D341Med (cell line): ENCODE results near the gene FKBP15.
"Not testable (repeated sequence)": the region's sequence is repeated elsewhere in the genome, so short reads cannot be mapped to it uniquely, and the experiment has no call there.

Source experiments
- DNase-seq: peaks from one replicate; pipeline ENCODE4 v3.0.0; 2012; ENCODE audit warnings: low spot score

FKBP15 gene

GRCh38 chr9:113143432-113144227 lies 77.4 kb downstream of the FKBP15 start:
- DNase-seq: no peak

- DNase-seq: not testable (repeated sequence)
Observed at GRCh38 chr9:113140896-113141295, 80.2 kb downstream of the FKBP15 start.

GRCh38 chr9:113139953-113140352 lies 81.1 kb downstream of the FKBP15 start:
- DNase-seq: no peak

- no peak for DNase-seq
Observed at GRCh38 chr9:113139225-113139829, 81.8 kb downstream of the FKBP15 start.

GRCh38 chr9:113138760-113139159 lies 82.3 kb downstream of the FKBP15 start:
- DNase-seq: no peak

- DNase-seq: no peak
Observed at GRCh38 chr9:113137196-113138168, 83.6 kb downstream of the FKBP15 start.

- no peak for DNase-seq
Observed at GRCh38 chr9:113131689-113132151, 89.4 kb downstream of the FKBP15 start.

GRCh38 chr9:113129884-113130283 lies 91.2 kb downstream of the FKBP15 start:
- DNase-seq: no peak

GRCh38 chr9:113129466-113129865 lies 91.6 kb downstream of the FKBP15 start:
- no peak for DNase-seq

GRCh38 chr9:113125386-113126035 lies 95.6 kb downstream of the FKBP15 start:
- DNase-seq: no peak

GRCh38 chr9:113118829-113119228 lies 102.2 kb downstream of the FKBP15 start:
- DNase-seq: not testable (repeated sequence)
